HG03460 (cell line): Measurements from ENCODE around the gene CMTM8.

ENCODE experiments used
- ATAC-seq: cut with Tn5 transposase; IDR thresholded peaks from one replicate; pipeline ENCODE4 v1.9.1; 2021; ENCODE audit not compliant: unreplicated experiment

Gene CMTM8

DNA sequence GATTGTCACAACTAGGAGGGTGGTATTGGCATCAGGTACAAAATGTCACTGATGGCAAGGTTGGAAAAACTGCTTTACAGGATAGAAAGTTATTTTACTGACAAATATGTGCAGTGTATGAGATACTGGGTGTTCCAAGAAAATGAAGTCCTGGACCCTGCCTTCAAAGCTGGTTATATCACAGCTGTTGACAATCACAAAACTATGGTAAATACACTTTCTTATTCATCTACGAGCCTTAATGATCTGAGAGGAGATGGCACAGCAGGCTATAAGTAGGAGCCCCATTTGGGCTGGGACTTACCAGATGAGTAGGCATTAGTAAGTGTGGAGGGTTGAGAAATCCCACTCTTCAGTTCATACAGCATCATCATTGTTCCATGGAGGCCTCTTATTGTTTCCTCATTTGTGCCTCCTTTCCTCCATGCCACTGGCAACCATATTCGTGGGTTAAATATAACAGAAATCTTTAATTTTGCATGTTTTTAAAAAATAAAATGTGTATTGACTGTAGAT lies 66.9 kb downstream of the CMTM8 start:
- no peak for ATAC-seq

DNA sequence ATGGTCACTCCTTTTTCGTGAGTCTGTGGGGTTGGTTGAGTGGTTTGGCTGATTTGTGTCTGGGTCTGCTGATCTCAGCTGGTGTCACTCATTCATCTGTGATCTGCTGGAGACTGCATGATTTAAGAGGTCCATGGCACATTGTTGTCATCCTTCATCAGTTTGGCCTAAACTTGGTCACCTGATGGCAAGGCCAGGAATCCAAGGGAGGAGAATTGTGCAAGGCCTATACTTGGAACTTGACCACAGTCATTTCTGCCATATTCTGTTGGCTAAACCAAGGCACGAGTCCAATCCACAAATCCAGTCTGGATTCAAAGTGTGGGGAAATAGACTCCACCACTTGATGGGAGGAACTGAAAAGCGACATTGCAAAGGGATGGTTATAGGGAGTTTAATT lies 67.6 kb downstream of the CMTM8 start:
- no peak for ATAC-seq

DNA sequence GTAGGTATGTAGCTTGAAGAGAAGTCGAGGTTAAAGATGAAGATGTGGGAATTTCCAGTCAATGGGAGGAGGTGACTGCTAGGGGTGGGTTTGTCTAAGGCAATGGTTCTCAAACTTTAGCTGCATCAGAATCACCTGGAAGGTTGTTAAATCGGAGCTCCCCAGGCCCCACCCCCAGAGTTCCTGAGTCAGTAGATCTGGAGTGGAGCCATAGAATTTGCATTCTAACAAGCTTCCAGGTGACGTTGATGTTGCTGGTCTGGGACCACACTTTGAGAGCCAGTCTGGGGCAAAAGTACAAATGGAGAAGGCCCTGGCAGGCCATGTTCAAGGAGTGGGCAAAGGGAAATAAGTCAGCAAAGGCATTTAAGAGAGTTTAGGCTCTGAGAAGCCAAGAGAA lies 69.1 kb downstream of the CMTM8 start:
- no peak for ATAC-seq

DNA sequence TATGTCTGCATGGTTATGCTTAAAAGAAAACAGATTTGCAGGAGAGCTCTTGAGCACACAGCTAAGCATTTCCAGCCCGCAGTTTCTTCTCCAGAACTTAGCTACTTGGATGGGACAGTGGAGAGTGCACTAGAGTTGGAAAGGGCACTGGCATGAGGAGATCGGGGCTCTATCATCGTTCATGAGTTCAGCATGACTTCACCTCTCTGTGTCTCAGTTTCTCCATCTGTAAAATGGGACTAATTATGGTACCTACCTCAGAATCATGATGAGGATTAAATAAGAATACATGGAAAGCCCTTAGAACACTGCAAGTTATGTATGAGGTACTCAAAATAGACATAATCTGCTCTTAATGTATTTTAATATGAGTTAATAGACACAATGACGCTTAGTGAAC lies 69.9 kb downstream of the CMTM8 start:
- no peak for ATAC-seq

DNA sequence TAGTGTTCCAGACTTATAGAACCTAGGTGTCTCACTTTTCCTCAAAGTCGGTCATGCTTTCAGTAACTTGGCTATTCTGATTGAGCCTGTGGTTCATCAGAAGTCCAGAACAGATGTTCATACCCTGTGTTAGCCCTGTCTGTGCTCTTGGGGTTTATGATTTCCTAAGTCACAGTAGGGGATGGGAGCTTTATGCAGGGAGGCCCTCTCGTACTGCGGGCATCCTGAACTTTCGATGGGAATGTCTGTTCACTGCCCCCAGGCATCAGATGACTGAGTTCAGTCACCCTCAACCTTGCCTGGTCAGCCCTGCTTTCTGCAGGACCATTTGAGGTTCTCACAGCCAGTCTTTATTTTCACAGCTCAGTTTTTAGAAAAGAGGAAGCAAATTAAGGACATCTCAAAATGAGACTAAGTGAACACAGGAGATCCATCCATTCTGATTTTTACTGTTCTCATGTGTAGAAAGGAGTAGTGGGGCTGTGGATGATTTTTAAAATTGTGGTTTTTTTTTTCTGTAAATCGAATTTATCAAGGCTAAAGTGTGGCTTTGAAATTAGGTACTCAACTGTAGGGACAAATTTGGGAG lies 71.3 kb downstream of the CMTM8 start:
- no peak for ATAC-seq

- no peak for ATAC-seq
These were observed 71.9 kb downstream of the CMTM8 start for GRCh38 chr3:32310336-32310735.

GRCh38 chr3:32310918-32311839 lies 72.7 kb downstream of the CMTM8 start:
- no peak for ATAC-seq

DNA sequence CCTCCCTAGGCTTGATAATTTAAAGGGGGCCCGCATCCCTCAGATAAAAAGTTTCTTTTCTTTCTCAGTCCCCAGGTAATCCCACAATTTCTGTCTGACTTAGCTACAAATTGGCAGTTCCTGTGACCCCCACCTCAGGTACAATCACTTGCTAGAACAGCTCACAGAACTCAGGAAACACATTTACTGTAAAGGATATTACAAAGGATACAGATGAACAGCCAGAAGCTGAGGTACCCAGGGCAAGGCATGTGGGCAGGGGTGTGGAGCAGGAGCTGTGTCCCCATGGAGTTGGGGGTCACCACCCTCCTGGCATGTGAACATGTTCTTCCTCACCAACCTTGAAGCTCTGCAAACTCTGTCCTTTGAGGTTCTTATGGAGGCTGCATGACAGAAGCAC lies 73.8 kb downstream of the CMTM8 start:
- ATAC-seq = no peak

GRCh38 chr3:32313169-32313568 lies 74.7 kb downstream of the CMTM8 start:
- no peak for ATAC-seq

DNA sequence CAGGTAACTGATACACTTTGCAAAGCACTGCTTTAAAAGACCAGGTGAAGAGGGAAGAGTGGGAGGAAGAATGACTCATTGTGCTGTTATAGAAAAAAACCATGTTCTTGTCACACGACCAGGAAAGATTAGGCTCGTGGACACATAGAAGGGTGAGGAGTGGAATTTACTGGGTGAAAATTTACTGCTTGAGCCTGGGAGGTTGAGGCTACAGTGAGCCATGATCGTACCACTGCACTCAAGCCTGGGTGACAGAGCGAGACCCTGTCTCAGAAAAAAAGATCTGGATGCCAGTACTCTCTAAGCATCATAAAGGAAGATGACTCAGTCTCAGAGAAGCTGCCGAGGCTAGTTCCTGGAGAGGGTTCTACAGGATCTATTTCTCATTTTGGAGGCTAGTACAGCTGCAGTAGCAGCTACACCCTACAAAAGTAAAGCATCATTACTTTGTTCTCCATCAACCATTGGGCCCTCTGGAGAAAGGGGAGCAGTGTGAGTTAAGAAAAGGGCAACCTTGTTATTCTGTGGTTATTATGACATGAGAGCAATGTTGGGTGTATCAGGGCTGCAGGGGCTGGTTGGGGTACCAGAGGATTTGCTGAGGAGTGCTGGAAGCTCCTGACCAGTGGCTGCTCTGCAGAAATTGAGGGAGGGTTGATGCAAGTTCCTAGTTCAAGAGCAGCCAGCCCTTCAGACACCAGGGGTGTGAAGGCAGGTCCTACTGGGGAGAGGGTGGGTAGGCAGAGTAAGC lies 75.4 kb downstream of the CMTM8 start:
- ATAC-seq = no peak

DNA sequence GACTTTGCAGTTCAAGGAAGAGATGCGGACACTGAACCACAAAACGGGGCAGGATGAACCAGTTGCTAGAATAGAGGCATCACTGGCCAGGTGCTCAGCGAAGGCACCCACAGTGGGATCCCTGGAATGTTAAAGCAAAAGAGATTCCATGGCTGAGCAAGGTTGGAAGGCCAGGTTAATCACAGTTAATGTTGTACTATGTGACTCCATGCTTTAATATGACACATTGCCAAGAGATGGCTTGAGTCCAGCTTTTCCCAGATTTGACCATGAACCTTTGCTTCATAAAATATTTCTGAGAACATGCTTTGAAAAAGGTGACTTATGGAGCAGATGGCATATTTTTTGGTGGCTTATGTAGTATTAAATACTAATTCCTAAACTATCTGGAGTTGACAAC lies 77.0 kb downstream of the CMTM8 start:
- ATAC-seq = no peak

DNA sequence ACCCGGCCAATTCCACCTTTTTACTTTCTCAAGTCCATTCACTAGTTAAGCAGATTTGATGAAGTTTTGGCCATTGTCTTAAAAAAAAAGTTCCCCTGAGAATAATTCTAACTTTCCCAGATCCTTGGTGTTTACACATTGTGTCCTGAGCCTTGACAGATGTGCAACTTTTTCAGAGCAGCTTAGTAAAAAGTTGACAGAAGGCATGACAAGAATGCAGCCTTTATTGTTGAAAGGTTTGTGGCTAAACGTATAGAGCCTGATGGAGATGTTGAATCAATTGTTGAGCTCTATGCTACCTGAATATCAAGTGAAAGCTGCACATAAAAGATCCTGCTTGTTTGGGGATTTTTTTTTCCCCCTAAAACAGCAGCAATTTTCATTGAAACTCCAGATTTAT lies 77.8 kb downstream of the CMTM8 start:
- ATAC-seq = no peak

GRCh38 chr3:32316976-32317375 lies 78.5 kb downstream of the CMTM8 start:
- ATAC-seq = no peak

GRCh38 chr3:32319607-32320006 lies 81.1 kb downstream of the CMTM8 start:
- no peak for ATAC-seq

DNA sequence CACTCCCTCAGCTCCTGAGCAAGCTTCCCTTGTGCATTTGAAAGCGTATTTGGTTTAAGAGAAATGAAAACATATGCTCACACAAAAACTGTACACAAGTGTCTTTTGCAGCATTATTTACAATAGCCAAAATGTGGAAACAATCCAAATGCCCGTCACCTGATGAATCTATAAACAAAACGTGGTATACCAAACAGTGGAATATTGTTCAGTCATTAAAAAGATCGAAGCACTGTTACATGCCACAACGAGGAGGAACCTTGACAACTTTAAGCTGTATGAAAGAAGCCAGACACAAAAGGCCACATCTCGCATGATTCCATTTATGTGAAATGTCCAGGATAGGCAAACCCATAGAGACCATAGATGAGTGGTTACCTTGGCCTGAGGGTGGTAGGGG lies 81.6 kb downstream of the CMTM8 start:
- no peak for ATAC-seq

DNA sequence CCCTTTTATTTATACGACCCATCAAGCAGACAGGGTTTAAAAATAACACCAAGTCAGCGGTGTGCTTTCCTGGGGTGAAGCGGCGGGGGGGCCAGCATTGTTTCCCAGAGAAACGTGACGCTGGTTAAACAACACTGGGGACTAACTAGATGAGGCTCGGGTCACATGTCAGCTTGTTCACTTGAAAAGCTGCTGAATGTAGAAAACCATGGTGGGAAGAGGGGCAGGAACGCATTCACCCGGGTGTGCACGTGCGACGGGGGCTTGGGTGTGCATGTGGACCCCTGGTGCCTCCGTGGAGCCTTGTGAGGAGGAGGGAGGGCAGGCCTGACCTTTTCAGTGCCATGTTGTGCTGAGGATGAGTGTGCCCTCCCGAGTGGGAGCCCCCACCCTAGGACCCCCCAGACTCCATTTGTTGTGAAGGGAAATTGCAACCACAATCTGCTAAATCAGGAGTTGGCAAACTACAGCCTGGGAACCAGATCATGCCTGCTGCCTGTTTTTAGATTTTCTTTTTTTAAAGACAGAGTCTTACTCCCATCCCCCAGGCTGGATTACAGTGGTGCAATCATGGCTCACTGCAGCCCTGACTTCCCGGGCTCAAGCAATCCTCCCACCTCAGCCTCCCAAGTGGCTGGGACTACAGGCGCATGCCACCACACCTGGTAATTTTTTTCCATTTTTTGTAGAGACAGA lies 82.8 kb downstream of the CMTM8 start:
- no peak for ATAC-seq

DNA sequence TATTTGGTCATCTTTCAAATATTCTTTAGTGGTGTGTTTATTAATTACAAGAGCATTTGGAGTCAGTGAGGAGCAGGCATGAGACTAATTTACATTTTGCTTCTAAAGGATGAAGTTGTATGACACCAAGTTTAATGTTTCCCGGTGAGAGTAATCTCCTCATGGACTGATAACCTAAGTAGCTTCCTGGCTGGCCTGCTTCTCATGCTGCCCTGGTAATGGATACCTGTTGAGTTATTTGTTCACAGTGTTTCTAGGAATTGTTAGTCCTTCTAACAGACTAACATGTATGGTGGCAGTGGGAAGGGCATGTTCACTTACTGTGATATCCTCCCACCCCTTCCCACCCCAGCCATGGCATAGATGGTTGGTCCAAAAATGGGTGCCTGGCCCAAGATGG lies 83.8 kb downstream of the CMTM8 start:
- no peak for ATAC-seq

GRCh38 chr3:32323604-32324003 lies 85.1 kb downstream of the CMTM8 start:
- ATAC-seq = no peak

DNA sequence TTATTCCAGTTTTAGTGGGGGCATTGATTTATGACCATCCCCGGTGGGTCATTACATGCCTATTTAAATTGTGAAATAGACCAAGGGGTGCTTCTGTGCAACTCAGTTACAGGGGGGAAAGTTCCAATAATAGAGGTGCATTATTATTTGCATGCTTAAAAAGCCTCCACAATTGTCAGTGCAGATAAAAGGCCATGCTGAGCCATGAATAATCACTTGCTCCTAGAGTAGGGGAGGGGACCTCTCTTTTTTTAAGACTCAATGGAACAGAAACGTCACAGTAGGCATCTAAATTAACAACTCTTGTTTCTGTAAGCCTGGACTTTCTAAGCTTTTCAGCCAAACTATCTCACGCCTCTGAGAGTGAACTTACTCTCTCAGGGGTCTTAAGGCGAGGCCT lies 86.7 kb downstream of the CMTM8 start:
- no peak for ATAC-seq

DNA sequence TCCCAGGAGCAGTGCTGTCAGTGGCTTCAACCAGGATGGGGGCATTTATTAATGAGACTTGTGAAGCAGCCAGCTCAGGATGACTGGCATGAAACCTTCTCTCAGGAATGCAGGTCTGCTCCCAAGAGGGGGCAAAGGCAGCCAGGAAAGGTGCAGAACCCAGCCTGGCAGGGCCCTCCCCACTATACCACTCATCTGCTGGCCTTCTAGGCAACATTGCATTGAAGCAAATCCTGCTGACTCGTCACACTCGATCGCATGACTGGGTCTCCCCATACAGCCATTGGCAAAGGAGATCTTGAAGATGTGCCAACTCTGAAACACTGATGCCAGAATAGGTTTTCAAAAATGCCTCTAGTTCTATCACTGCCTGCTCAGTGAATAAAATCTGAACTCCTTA lies 87.4 kb downstream of the CMTM8 start:
- no peak for ATAC-seq

GRCh38 chr3:32326795-32327194 lies 88.3 kb downstream of the CMTM8 start:
- ATAC-seq = no peak
